ENCODE results near the gene OGDH.

OGDH gene

GRCh38 chr7:44736896-44737295 is 130.5 kb downstream of the OGDH start:
- DNase-seq (ENCODE audit: low read depth in 2 of 2) = no peak

- no peak for DNase-seq (ENCODE audit: low read depth in 2 of 2)
Measured at GRCh38 chr7:44738051-44738723, 131.8 kb downstream of the OGDH start.

- no peak for DNase-seq (ENCODE audit: low read depth in 2 of 2)
Measured at GRCh38 chr7:44738876-44739665, 132.6 kb downstream of the OGDH start.

GRCh38 chr7:44740055-44740454 is 133.6 kb downstream of the OGDH start:
- no peak for DNase-seq (ENCODE audit: low read depth in 2 of 2)

GRCh38 chr7:44743750-44744149 is 137.3 kb downstream of the OGDH start:
- no peak for DNase-seq (ENCODE audit: low read depth in 2 of 2)

GRCh38 chr7:44748045-44748947 is 141.9 kb downstream of the OGDH start, which contains the start of gene ZMIZ2:
TSS of gene ZMIZ2 (plus strand) at chr7:44748847. CDS start at chr7:44756250, 7,403 bp downstream.
- peak; percentile 81 to 88 for DNase-seq (ENCODE audit: low read depth in 2 of 2)

GRCh38 chr7:44748948-44749731 is 142.7 kb downstream of the OGDH start:
- peak in 1 of 2 donors; percentile 24 for DNase-seq (ENCODE audit: low read depth in 2 of 2)

GRCh38 chr7:44749992-44750391 is 143.6 kb downstream of the OGDH start:
- DNase-seq (ENCODE audit: low read depth in 2 of 2) = no peak

- DNase-seq (ENCODE audit: low read depth in 2 of 2) = no peak
Measured at GRCh38 chr7:44750424-44750823, 144.0 kb downstream of the OGDH start.

GRCh38 chr7:44750921-44751571 is 144.6 kb downstream of the OGDH start:
- peak; percentile 38 to 51 for DNase-seq (ENCODE audit: low read depth in 2 of 2)

GRCh38 chr7:44752822-44753221 is 146.4 kb downstream of the OGDH start:
- no peak for DNase-seq (ENCODE audit: low read depth in 2 of 2)

- no peak for DNase-seq (ENCODE audit: low read depth in 2 of 2)
Measured at GRCh38 chr7:44754802-44755697, 148.6 kb downstream of the OGDH start.

- DNase-seq (ENCODE audit: low read depth in 2 of 2) = no peak
Measured at GRCh38 chr7:44755698-44756627, 149.5 kb downstream of the OGDH start.

GRCh38 chr7:44756904-44757303 is 150.5 kb downstream of the OGDH start:
- no peak for DNase-seq (ENCODE audit: low read depth in 2 of 2)

GRCh38 chr7:44757311-44757710 is 150.9 kb downstream of the OGDH start:
- DNase-seq (ENCODE audit: low read depth in 2 of 2) = no peak

- DNase-seq (ENCODE audit: low read depth in 2 of 2) = no peak
Measured at GRCh38 chr7:44757739-44758138, 151.3 kb downstream of the OGDH start.
